HG03039 (cell line): ENCODE measurements around the gene SDK1.

Experiments used
- ATAC-seq: cut with Tn5 transposase; IDR thresholded peaks from one replicate; pipeline ENCODE4 v1.9.1; 2021; ENCODE audit warnings: mild to moderate bottlenecking, moderate library complexity; ENCODE audit not compliant: unreplicated experiment

Gene SDK1

GRCh38 chr7:3518546-3518945 is 217.5 kb downstream of the SDK1 start:
- ATAC-seq: no peak

GRCh38 chr7:3520206-3520605 is 219.2 kb downstream of the SDK1 start:
- no peak for ATAC-seq

- ATAC-seq: no peak
These were observed 226.6 kb downstream of the SDK1 start for GRCh38 chr7:3527496-3528124.

- ATAC-seq: no peak
These were observed 232.0 kb downstream of the SDK1 start for GRCh38 chr7:3533040-3533439.

GRCh38 chr7:3537210-3537875 is 236.3 kb downstream of the SDK1 start:
- ATAC-seq: no peak

GRCh38 chr7:3538041-3538440 is 237.0 kb downstream of the SDK1 start:
- ATAC-seq: no peak

- no peak for ATAC-seq
These were observed 239.6 kb downstream of the SDK1 start for GRCh38 chr7:3540456-3541220.

GRCh38 chr7:3544202-3544601 is 243.2 kb downstream of the SDK1 start:
- no peak for ATAC-seq

GRCh38 chr7:3548815-3549214 is 247.8 kb downstream of the SDK1 start:
- ATAC-seq: no peak

- ATAC-seq: no peak
These were observed 248.5 kb downstream of the SDK1 start for GRCh38 chr7:3549601-3550000.

- no peak for ATAC-seq
These were observed 250.5 kb downstream of the SDK1 start for GRCh38 chr7:3551536-3551935.

- ATAC-seq: no peak
These were observed 251.4 kb downstream of the SDK1 start for GRCh38 chr7:3552499-3552898.

- no peak for ATAC-seq
These were observed 257.3 kb downstream of the SDK1 start for GRCh38 chr7:3558400-3558799.

GRCh38 chr7:3559278-3559677 is 258.2 kb downstream of the SDK1 start:
- ATAC-seq: no peak

- no peak for ATAC-seq
These were observed 259.4 kb downstream of the SDK1 start for GRCh38 chr7:3560495-3560894.

- ATAC-seq: no peak
These were observed 260.9 kb downstream of the SDK1 start for GRCh38 chr7:3561932-3562331.

GRCh38 chr7:3564231-3564630 is 263.2 kb downstream of the SDK1 start:
- no peak for ATAC-seq

GRCh38 chr7:3568516-3568915 is 267.5 kb downstream of the SDK1 start:
- no peak for ATAC-seq

- ATAC-seq: no peak
These were observed 268.6 kb downstream of the SDK1 start for GRCh38 chr7:3569643-3570042.

- ATAC-seq: no peak
These were observed 272.1 kb downstream of the SDK1 start for GRCh38 chr7:3573151-3573550.

GRCh38 chr7:3574386-3574785 is 273.3 kb downstream of the SDK1 start:
- ATAC-seq: no peak
